HG02678 (cell line): ENCODE data around the gene CDH4.

Experiments
- ATAC-seq: cut with Tn5 transposase; IDR thresholded peaks from one replicate; pipeline ENCODE4 v1.9.1; 2021; ENCODE audit warnings: mild to moderate bottlenecking, moderate library complexity; ENCODE audit not compliant: unreplicated experiment

CDH4 gene

GRCh38 chr20:61953037-61954021 is 701.3 kb downstream of the CDH4 start:
- no peak for ATAC-seq

GRCh38 chr20:61954276-61955021 is 702.4 kb downstream of the CDH4 start:
- no peak for ATAC-seq

GRCh38 chr20:61955668-61956395 is 703.8 kb downstream of the CDH4 start:
- no peak for ATAC-seq

GRCh38 chr20:61956396-61957342 is 704.6 kb downstream of the CDH4 start:
- ATAC-seq: no peak

DNA sequence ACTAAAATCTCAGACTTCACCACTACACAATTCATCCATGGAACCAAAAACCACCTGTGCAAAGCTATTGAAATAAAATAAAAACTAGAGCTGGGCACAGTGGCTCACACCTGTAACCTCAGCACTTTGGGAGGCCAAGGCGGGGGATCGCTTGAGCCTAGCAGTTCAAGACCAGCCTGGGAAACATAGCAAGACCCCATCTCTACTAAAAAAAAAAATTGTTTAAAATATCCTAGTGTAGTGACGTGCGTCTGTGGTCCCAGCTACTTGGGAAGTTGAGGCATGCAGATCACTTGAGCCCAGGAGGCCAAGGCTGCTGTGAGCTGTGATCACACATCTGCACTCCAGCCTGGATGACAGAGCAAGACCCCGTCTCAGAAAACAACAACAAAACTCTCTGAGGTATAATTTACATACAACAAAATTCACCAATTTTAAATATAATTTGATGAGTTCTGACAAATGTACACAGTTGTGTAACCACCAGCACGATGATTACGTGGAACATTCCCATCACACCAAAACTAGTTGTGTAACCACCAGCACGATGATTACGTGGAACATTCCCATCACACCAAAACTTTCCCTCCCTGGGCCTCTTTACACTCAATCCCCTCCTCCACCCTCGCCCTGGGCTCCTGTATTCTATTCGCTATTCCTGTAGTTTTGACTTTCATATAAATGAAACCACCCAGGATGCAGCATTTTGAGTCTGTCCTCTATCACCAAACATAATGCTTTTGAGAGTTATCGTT is 706.1 kb downstream of the CDH4 start:
- no peak for ATAC-seq

DNA sequence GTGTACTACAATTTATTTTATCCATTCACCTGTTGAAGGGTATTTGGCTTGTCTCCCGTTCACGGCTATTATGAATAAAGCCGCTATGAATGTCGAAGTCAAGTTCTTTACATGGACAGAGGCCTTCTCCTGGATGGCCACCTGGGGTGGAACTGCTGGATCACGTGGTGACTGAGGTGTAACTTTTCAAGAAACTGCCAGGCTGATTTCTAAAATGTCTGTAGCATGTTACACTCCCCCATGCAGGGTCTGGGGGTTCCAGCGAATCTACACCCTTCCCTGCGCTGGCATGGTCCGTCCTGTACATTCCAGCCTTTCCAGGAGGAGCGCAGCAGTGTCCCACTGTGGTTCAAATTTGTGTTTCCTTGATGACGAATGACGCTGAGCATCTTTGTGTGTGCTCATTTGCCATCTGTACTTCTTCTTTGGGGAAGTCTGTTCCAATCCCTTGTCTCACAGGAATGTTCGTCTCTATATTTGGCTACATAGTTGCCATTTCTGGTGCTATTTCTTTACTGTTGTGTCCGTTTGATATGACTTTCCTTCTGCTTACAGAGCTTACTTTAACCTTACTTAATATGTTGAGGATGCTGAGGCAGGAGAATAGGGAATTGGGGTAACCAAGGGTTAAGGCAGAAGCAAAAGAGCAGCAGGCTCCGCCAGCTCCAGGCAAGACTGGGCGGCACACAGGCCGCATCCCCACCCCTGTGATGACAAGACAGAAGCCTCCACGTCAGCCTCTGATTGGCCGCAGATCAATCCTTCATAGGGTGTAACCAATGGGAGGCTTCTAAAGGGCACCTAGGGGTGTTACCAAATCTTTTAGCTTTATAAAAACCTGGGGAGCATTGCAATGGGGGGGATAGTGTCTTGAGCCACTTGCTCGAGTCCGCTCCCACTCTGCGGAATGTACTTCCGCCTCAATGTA is 707.0 kb downstream of the CDH4 start:
- ATAC-seq: no peak

DNA sequence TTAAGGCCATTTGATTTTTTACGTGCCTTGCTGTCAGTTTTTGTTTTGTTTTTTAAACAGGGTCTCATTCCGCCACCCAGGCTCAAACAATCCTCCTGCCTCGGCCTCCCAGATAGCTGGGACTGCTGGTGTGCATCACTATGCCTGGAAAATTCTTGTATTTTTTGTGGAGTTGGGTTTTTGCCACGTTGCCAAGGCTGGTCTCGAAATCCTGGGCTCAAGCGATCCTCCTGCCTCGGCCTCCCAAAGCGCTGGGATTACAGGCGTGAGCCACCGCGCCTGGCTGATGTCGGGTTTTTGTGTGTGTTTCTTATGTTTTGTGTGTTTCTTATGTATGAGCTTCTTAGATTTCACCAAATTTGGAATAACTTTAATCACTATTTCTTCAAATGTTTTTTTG is 708.8 kb downstream of the CDH4 start:
- no peak for ATAC-seq

- ATAC-seq: no peak
These were observed 711.1 kb downstream of the CDH4 start for GRCh38 chr20:61963149-61963548.

GRCh38 chr20:61963885-61964674 is 712.0 kb downstream of the CDH4 start:
- no peak for ATAC-seq

DNA sequence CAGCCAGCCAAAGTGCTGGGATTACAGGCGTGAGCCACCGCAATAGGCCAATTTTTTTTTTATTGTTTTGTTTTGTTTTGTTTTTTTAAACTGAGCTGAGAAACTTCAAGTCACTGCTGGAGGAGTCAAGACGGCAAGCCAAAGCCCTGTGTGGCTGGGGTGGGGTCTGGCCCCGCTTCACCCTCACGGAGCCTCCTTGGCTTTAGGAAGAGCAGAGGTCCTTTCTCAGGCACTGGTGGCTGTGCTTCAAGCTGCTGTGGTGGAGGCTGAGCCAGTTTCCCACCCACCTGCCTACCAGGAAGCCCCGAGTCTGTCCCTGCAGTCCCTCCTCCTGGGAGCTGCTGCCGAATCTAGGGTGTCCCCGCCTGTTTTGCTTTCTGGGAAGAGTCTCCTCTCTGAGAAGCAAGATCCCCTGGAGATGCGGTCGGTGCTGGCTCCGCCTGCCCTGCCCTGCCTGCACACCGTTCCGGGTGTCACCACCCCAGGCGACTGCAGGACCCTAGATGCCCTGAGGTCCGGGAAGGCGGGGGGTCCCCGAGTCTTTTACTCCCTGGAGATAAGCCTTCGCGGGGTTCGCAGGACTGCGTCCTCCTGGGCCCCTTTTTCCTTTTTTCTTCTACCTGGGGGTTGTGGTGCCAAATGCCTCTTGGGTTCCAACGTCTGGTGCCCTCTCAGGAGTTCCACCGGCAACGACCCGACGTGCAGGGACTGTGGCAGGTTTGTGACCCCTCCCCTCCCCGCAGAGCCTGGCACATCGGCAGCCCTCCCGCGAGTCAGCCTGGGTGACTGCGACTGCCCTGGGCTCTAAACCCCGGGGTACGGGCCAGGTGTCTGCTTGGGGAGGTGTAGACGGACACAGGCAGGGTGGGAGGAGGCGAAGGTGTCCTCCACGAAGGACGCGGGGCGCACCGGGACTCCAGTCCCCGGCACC is 712.9 kb downstream of the CDH4 start:
- ATAC-seq: no peak

GRCh38 chr20:61965606-61966491 is 713.8 kb downstream of the CDH4 start:
- ATAC-seq: no peak

- ATAC-seq: no peak
These were observed 714.6 kb downstream of the CDH4 start for GRCh38 chr20:61966492-61967244.

DNA sequence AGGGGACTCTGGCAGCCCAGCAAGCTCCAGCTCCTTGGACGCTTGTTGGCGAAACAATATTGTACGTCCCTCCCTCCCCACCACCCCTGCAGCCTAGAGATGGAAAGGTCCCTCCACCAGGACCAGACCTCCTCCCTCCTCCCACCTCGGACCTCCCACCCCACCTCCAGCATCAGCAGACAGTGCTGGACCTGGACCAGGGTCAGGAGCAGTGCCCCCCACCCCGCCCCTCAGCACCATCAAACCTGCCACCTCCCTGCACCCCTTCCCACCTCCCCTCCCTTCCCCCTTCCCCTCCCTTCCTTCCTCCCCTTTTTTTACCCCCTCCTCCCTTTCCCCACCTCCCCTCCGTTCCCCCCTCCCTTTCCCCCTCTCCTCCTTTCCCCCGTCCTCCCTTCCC is 715.2 kb downstream of the CDH4 start:
- ATAC-seq: no peak

DNA sequence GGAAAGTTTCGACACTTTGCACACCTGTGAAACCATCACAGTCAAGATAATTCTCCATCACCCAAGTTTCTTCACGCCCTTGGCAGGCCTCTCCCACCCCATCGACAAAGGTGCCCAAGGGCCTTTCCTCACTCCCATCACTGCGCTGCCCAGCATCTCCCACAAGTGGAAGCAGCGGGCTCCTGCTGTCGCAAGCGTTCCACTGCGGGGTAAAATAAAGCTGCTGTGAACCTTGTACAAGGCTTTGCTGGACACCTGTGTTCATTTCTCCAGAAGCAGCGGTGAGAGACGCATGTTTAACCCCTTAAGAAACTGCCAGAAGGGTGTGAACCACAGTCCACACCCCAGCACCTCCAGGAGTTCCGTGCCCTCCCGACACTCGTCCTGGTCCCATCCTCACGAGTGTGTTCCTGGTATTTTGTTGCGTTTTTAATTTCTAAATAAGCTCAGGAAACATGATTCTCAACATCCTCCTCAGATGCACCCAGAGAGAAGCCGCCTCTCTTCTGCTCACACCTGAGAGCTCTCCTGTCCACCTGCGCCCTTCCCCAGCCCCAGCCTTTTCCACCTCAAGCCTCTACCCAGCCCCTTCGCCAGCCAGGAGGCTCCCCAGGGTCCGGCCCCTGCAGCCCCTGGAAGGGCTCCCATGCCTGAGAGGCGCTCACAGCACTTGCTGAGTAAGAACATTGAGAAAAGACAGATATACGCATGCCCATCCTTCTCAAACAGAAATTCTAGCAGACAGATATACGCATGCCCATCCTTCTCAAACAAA is 716.2 kb downstream of the CDH4 start:
- no peak for ATAC-seq
